Lung (tissue), 12 donors: ENCODE results near the gene HOTAIR. TPM values are rescaled to one million over a fixed set of nuclear protein-coding genes. Genes with fewer than 3 reads are reported as not detected.

Experiments used
- ATAC-seq: fragments of 200-7000 bp; cut with Tn5 transposase; one replicate; pipeline ENCODE4 v1.9.1; 2020; ENCODE audit warnings: moderate number of reproducible peaks; ENCODE audit not compliant: insufficient read depth, low FRiP score
- DNase-seq, 3 donors: peaks; one replicate each; pipeline ENCODE4 v3.0.0-alpha.2; 2013 to 2017
- H3K27ac ChIP-seq, 2 donors: one replicate each; pipeline ENCODE4 v1.5.1; 2013; ENCODE audit warnings: mild to moderate bottlenecking in 2 of 2, moderate library complexity in 2 of 2, control low read depth in 1 of 2, inconsistent platforms in 1 of 2, low read depth in 1 of 2, low read length in 1 of 2
- H3K27me3 ChIP-seq, 3 donors: one replicate each; pipeline ENCODE4 v1.5.1; 2013; ENCODE audit warnings: low read length in 2 of 3; ENCODE audit not compliant: control insufficient read depth in 3 of 3, insufficient read depth in 3 of 3
- H3K36me3 ChIP-seq, 4 donors: one replicate each; pipeline ENCODE4 v1.5.1; 2013; ENCODE audit warnings: low read length in 4 of 4, mild to moderate bottlenecking in 1 of 4, moderate library complexity in 1 of 4; ENCODE audit not compliant: control insufficient read depth in 4 of 4, insufficient read depth in 4 of 4
- H3K4me1 ChIP-seq, 5 donors: one replicate each; pipeline ENCODE4 v1.5.1; 2013; ENCODE audit warnings: low read length in 5 of 5, mild to moderate bottlenecking in 2 of 5, moderate library complexity in 1 of 5; ENCODE audit not compliant: control insufficient read depth in 5 of 5, insufficient read depth in 5 of 5
- H3K4me3 ChIP-seq: one replicate; pipeline ENCODE4 v1.5.1; 2013; ENCODE audit warnings: mild to moderate bottlenecking, control low read depth, moderate library complexity
- H3K9ac ChIP-seq, 2 donors: one replicate each; pipeline ENCODE4 v1.5.1; 2013; ENCODE audit warnings: low read length in 2 of 2, control low read depth in 1 of 2; ENCODE audit not compliant: insufficient read depth in 1 of 2
- H3K9me3 ChIP-seq, 4 donors: one replicate each; pipeline ENCODE4 v1.5.1; 2013; ENCODE audit warnings: low read length in 3 of 4, mild to moderate bottlenecking in 1 of 4, moderate library complexity in 1 of 4; ENCODE audit not compliant: control insufficient read depth in 4 of 4, insufficient read depth in 3 of 4
- CTCF ChIP-seq: IDR thresholded peaks from 2 replicates; pipeline ENCODE4 v1.5.1; 2012; ENCODE audit warnings: mild to moderate bottlenecking; ENCODE audit errors: control extremely low read depth, extremely low read depth
- WGBS, 2 donors: extraction: QIAGEN DNeasy Blood & Tissue Kit; methylation state at CpG; one replicate each; pipeline ENCODE4 v1.1.7; 2013; 5-methylcytosine and 5-hydroxymethylcytosine counted together
- polyA plus RNA-seq, 2 donors: library from polyadenylated mRNA; stranded (reverse); fragments of 200-250 nt; gene quantifications; one replicate each; pipeline ENCODE4 v1.2.1, GENCODE V29; 2013
- total RNA-seq, 2 donors: library from RNA; depleted of rRNA in 1 of 2; stranded (reverse); fragments of >200 nt in 1 of 2; gene quantifications; one replicate each; pipeline ENCODE4 v1.2.1, GENCODE V29; 2014 to 2021
- donor health status: control.
- donor health status: control.
- donor health status: Bipolar disorder and iron deficiency.
- donor health status: healthy.
- donor health status: DM: yes; HTN: yes; CAD: no.

HOTAIR gene
- total and polyA plus RNA-seq, 4 donors = 0.15 TPM; not detected in 3

GRCh38 chr12:53963005-53963404 is 11.7 kb downstream of the HOTAIR start:
- TF ChIP-seq CTCF = no peak
- no peak for DNase-seq
- Histone ChIP-seq H3K27me3 (peaks cover 25 to 99% (median 95%) of the 10 kb centered on the region in 3 donors), H3K4me3 (no peak overlapping the region), H3K27ac (no peak overlapping the region), H3K4me1 (peaks cover 0 to 10% (median 5%) of the 10 kb centered on the region in 5 donors), H3K9me3 (peaks cover 0 to 10% (median 0%) of the 10 kb centered on the region in 4 donors), H3K36me3 (no peaks in the 10 kb centered on the region), H3K9ac (no peak overlapping the region)
- WGBS, 2 donors = 12 to 20% methylated on average over 7 of the region's 7 CpGs
- no peak for ATAC-seq

GRCh38 chr12:53961025-53961761 is 13.6 kb downstream of the HOTAIR start:
- no peak overlapping the region for H3K4me3 ChIP-seq
- 2% methylated on average over 71 to 72 of the region's 72 CpGs for WGBS, 2 donors
- DNase-seq = no peak
- H3K27me3 ChIP-seq = peaks cover 28 to 99% (median 95%) of the 10 kb centered on the region in 3 donors
- ATAC-seq = no peak
- no peaks in the 10 kb centered on the region for H3K36me3 ChIP-seq
- H3K27ac ChIP-seq = no peak overlapping the region
- TF ChIP-seq CTCF = no peak
- peaks cover 0 to 12% (median 0%) of the 10 kb centered on the region in 4 donors for H3K9me3 ChIP-seq
- no peak overlapping the region for H3K9ac ChIP-seq
- peaks cover 0 to 12% (median 0%) of the 10 kb centered on the region in 5 donors for H3K4me1 ChIP-seq

- H3K27ac ChIP-seq = no peak overlapping the region
- DNase-seq (no peak), ATAC-seq (no peak)
- WGBS, 2 donors = 7 to 8% methylated on average over 38 to 39 of the region's 39 CpGs
- H3K27me3 ChIP-seq = peaks cover 28 to 99% (median 97%) of the 10 kb centered on the region in 3 donors
- H3K4me3 ChIP-seq = no peak overlapping the region
- peaks cover 0 to 10% (median 0%) of the 10 kb centered on the region in 5 donors for H3K4me1 ChIP-seq
- H3K36me3 ChIP-seq = no peaks in the 10 kb centered on the region
- no peak overlapping the region for H3K9ac ChIP-seq
- TF ChIP-seq CTCF = no peak
- H3K9me3 ChIP-seq = peaks cover 0 to 12% (median 0%) of the 10 kb centered on the region in 4 donors
Observed at GRCh38 chr12:53960187-53961024, 14.3 kb downstream of the HOTAIR start.
